ENCODE measurements around the gene LMO3.

LMO3 gene

GRCh38 chr12:16523284-16523950, 82.5 kb downstream of the LMO3 start:
- Histone ChIP-seq H3K4me3 (ENCODE audit: low read length) (no peak overlapping the region), H3K27ac (ENCODE audit: low read length) (no peak overlapping the region), H4K20me1 (ENCODE audit: insufficient read depth, low read length) (no peaks in the 10 kb centered on the region), H3K4me2 (ENCODE audit: low read depth, low read length) (no peak overlapping the region), H2AFZ (ENCODE audit: low read length) (no peak overlapping the region), H3K79me2 (ENCODE audit: low read length) (no peaks in the 10 kb centered on the region), H3K9me2 (replicated peaks; ENCODE audit: insufficient read depth, low read length) (no peaks in the 10 kb centered on the region), H3K9ac (ENCODE audit: low read length) (no peak overlapping the region), H3K36me3 (replicated peaks; ENCODE audit: insufficient read depth, low read length) (no peaks in the 10 kb centered on the region), H3F3A (ENCODE audit: insufficient read depth, low read length) (no peaks in the 10 kb centered on the region), H3K4me1 (ENCODE audit: low read length) (no peaks in the 10 kb centered on the region), H3K27me3 (replicated peaks; ENCODE audit: insufficient read depth, low read length) (no peaks in the 10 kb centered on the region), H3K9me3 (replicated peaks; ENCODE audit: insufficient read depth, low read length) (no peaks in the 10 kb centered on the region; the same call in 1 of the 2 replicates)
- no peak for TF ChIP-seq EZH2 (optimal IDR thresholded peaks at IDR 0.05; ENCODE audit: low read depth, low read length)
- TF ChIP-seq EZH2phosphoT487 (IDR thresholded peaks at IDR 0.05; ENCODE audit: low read length) = no peak
- no peak for TF ChIP-seq CTCF (IDR thresholded peaks at IDR 0.05; ENCODE audit: low read length)
- DNase-seq = no peak

- Histone ChIP-seq H3K9ac (ENCODE audit: low read length) (no peak overlapping the region), H3K79me2 (ENCODE audit: low read length) (no peaks in the 10 kb centered on the region), H3K36me3 (replicated peaks; ENCODE audit: insufficient read depth, low read length) (no peaks in the 10 kb centered on the region), H3K4me3 (ENCODE audit: low read length) (no peak overlapping the region), H3K27me3 (replicated peaks; ENCODE audit: insufficient read depth, low read length) (no peaks in the 10 kb centered on the region), H4K20me1 (ENCODE audit: insufficient read depth, low read length) (no peaks in the 10 kb centered on the region), H3K27ac (ENCODE audit: low read length) (no peak overlapping the region), H2AFZ (ENCODE audit: low read length) (no peak overlapping the region), H3F3A (ENCODE audit: insufficient read depth, low read length) (no peaks in the 10 kb centered on the region), H3K9me3 (replicated peaks; ENCODE audit: insufficient read depth, low read length) (no peaks in the 10 kb centered on the region), H3K4me1 (ENCODE audit: low read length) (no peaks in the 10 kb centered on the region), H3K4me2 (ENCODE audit: low read depth, low read length) (no peak overlapping the region), H3K9me2 (replicated peaks; ENCODE audit: insufficient read depth, low read length) (no peaks in the 10 kb centered on the region)
- TF ChIP-seq EZH2 (optimal IDR thresholded peaks at IDR 0.05; ENCODE audit: low read depth, low read length) (no peak), EZH2phosphoT487 (IDR thresholded peaks at IDR 0.05; ENCODE audit: low read length) (no peak), CTCF (IDR thresholded peaks at IDR 0.05; ENCODE audit: low read length) (no peak)
- DNase-seq = no peak
These were observed 85.6 kb downstream of the LMO3 start for GRCh38 chr12:16520328-16520727.

GRCh38 chr12:16515666-16516065, 90.3 kb downstream of the LMO3 start:
- H3K4me2 ChIP-seq (ENCODE audit: low read depth, low read length) = no peak overlapping the region
- no peaks in the 10 kb centered on the region for H3K9me3 ChIP-seq (replicated peaks; ENCODE audit: insufficient read depth, low read length)
- no peak overlapping the region for H3K27ac ChIP-seq (ENCODE audit: low read length)
- H3K27me3 ChIP-seq (replicated peaks; ENCODE audit: insufficient read depth, low read length) = no peaks in the 10 kb centered on the region
- no peaks in the 10 kb centered on the region for H3F3A ChIP-seq (ENCODE audit: insufficient read depth, low read length)
- no peaks in the 10 kb centered on the region for H3K4me1 ChIP-seq (ENCODE audit: low read length)
- TF ChIP-seq CTCF (IDR thresholded peaks at IDR 0.05; ENCODE audit: low read length) = no peak
- TF ChIP-seq EZH2 (optimal IDR thresholded peaks at IDR 0.05; ENCODE audit: low read depth, low read length) = no peak
- TF ChIP-seq EZH2phosphoT487 (IDR thresholded peaks at IDR 0.05; ENCODE audit: low read length) = no peak
- H2AFZ ChIP-seq (ENCODE audit: low read length) = no peak overlapping the region
- H3K4me3 ChIP-seq (ENCODE audit: low read length) = no peak overlapping the region
- no peaks in the 10 kb centered on the region for H4K20me1 ChIP-seq (ENCODE audit: insufficient read depth, low read length)
- no peak overlapping the region for H3K9ac ChIP-seq (ENCODE audit: low read length)
- H3K79me2 ChIP-seq (ENCODE audit: low read length) = no peaks in the 10 kb centered on the region
- no peaks in the 10 kb centered on the region for H3K36me3 ChIP-seq (replicated peaks; ENCODE audit: insufficient read depth, low read length)
- DNase-seq = no peak
- H3K9me2 ChIP-seq (replicated peaks; ENCODE audit: insufficient read depth, low read length) = no peaks in the 10 kb centered on the region

Measured in MM.1S (cell line).